GM13976 (cell line): ENCODE results near the gene DCUN1D2.

ENCODE experiments used
- DNase-seq: peaks from one replicate; pipeline ENCODE4 v3.0.0; 2012; ENCODE audit warnings: low spot score
- CTCF ChIP-seq: IDR thresholded peaks from 2 replicates; pipeline ENCODE4 v1.5.1; 2012; ENCODE audit warnings: borderline replicate concordance, mild to moderate bottlenecking; ENCODE audit not compliant: insufficient read depth; ENCODE audit errors: extremely low read depth, missing control alignments, control extremely low read depth
- in situ Hi-C: fragments of 300-500 bp; cut with MboI; formaldehyde crosslinking; loops from one replicate; pipeline ENCODE4 v1.12.0; 2022; ENCODE audit warnings: low sequenced_read_pairs, mixed read lengths, inconsistent platforms; ENCODE audit not compliant: unreplicated experiment

DCUN1D2 gene

DNA sequence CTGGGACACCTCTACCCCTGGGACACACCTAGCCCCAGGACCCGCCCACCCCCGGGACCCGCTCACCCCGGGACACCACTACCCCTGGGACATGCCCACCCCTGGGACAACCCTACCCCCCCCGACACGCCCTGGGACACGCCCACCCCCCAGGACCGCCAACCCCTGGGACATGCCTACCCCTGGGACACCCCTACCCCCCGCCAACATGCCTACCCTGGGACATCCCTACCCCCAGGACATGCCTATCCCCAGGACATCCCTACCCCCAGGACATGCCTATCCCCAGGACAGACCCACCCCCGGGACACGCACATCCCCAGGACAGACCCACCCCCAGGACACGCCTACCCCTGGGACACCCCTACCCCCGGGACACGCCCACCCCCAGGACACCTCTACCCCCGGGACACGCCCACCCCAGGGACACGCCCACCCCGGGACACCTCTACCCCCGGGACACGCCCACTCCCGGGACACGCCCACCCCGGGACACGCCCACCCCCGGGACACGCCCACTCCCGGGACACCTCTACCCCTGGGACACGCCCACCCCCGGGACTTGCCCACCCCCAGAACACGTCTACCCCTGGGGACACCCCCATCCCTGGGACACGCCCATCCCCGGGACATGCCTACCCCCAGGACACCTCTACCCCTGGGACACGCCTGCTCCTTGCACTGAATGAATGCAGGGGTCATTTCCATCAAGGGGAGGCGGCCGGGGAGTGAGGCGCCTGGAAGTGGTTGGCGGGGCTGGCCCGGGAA is 69.5 kb downstream of the DCUN1D2 start:
- TF ChIP-seq CTCF: no peak
- in situ Hi-C loops: no loop called here
- no peak for DNase-seq

GRCh38 chr13:113420232-113420631 is 70.3 kb downstream of the DCUN1D2 start:
- in situ Hi-C loops: no loop called here
- DNase-seq: no peak
- no peak for TF ChIP-seq CTCF

DNA sequence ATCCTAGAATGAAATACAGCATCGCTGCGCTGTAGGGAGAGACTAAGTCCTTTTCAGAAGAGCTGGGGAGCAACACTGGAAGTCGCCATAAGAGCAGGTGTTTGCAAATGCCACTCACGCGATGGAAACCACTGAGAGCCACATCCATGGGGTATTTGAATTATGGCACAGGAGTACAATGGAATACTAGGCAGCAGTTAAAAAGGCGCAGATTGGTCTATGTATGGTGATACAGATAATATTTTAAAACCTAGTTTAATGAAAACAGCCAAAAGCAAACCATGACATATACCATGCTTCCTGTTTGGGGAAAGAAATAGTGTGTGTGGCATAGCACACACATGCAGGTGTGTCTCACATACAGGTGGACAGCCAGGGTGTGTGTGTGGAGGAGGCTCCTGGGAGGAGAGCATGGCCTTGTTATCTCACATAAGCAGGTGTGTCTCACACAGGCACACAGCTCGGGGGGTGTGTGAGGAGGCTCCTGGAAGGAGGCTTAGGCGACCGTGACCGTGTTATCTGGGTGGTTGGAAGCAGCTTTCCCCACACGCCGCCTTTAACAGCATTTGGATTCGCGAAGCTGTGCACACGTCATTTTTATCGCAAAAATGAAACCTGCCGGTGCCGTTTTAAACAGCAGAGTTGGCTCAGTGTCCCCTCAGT is 70.8 kb downstream of the DCUN1D2 start:
- no peak for TF ChIP-seq CTCF
- in situ Hi-C loops: no loop called here
- no peak for DNase-seq

GRCh38 chr13:113418722-113419049 is 71.8 kb downstream of the DCUN1D2 start:
- no peak for TF ChIP-seq CTCF
- no peak for DNase-seq
- in situ Hi-C loops: no loop called here

GRCh38 chr13:113417836-113418721 is 72.4 kb downstream of the DCUN1D2 start:
- no peak for DNase-seq
- no peak for TF ChIP-seq CTCF
- in situ Hi-C loops: no loop called here

- TF ChIP-seq CTCF: no peak
- in situ Hi-C loops: no loop called here
- no peak for DNase-seq
These were observed 73.3 kb downstream of the DCUN1D2 start for GRCh38 chr13:113417008-113417751.
